ENCODE results near the gene MRC1.

The MRC1 gene

GRCh38 chr10:17866346-17866745 is 57.2 kb downstream of the MRC1 start:
- H3K9ac ChIP-seq (ENCODE audit: low read depth, low read length, poor library complexity, severe bottlenecking), result no peak overlapping the region
- H3K27me3 ChIP-seq (ENCODE audit: insufficient read depth, low read length, poor library complexity, severe bottlenecking), result no peaks in the 10 kb centered on the region
- H3K4me1 ChIP-seq (ENCODE audit: insufficient read depth, low read length, poor library complexity, severe bottlenecking), result no peaks in the 10 kb centered on the region
- no peak overlapping the region for H3K4me2 ChIP-seq (ENCODE audit: low read depth, low read length, poor library complexity, severe bottlenecking)
- H3K9me2 ChIP-seq (replicated peaks; ENCODE audit: low read depth, low read length), result no peaks in the 10 kb centered on the region
- H3K4me3 ChIP-seq (ENCODE audit: low read length, poor library complexity, severe bottlenecking), result no peak overlapping the region
- H3K79me2 ChIP-seq (ENCODE audit: insufficient read depth, low read length), result no peaks in the 10 kb centered on the region
- H2AFZ ChIP-seq (ENCODE audit: low read length), result no peak overlapping the region
- H4K20me1 ChIP-seq (ENCODE audit: insufficient read depth, low read length, poor library complexity, severe bottlenecking), result no peaks in the 10 kb centered on the region
- H3K36me3 ChIP-seq (ENCODE audit: insufficient read depth, low read length), result no peaks in the 10 kb centered on the region
- no peaks in the 10 kb centered on the region for H3F3A ChIP-seq (ENCODE audit: low read depth)
- no peaks in the 10 kb centered on the region for H3K9me3 ChIP-seq (ENCODE audit: insufficient read depth, low read depth, low read length)
- TF ChIP-seq EZH2phosphoT487 (IDR thresholded peaks at IDR 0.05; ENCODE audit: borderline replicate concordance), result no peak
- TF ChIP-seq CTCF (conservative IDR thresholded peaks at IDR 0.05; ENCODE audit: low read length), result no peak

DNA sequence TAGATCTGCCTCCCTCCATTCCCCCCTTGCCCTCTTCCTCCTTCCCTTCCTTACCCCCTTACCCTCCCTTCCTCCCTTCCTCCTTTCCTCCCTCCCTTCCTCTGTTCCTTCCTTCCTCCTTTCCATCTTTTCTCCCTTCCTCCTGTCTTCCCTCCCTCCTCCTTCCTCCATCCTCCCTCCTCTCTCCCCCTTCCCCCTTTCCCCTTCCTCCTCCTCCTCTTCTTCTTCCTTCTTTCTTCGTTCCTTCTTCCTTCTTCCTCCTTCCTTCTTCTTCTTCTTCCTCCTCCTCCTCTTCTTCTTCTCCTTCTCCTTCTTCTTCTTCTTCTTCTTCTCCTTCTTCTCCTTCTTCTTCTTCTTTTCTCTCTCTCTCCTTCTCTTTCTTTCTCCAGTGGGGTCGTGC is 57.9 kb downstream of the MRC1 start:
- H3F3A ChIP-seq (ENCODE audit: low read depth), result no peaks in the 10 kb centered on the region
- H3K79me2 ChIP-seq (ENCODE audit: insufficient read depth, low read length), result no peaks in the 10 kb centered on the region
- no peaks in the 10 kb centered on the region for H3K9me2 ChIP-seq (replicated peaks; ENCODE audit: low read depth, low read length)
- no peaks in the 10 kb centered on the region for H4K20me1 ChIP-seq (ENCODE audit: insufficient read depth, low read length, poor library complexity, severe bottlenecking)
- no peaks in the 10 kb centered on the region for H3K36me3 ChIP-seq (ENCODE audit: insufficient read depth, low read length)
- H3K4me1 ChIP-seq (ENCODE audit: insufficient read depth, low read length, poor library complexity, severe bottlenecking), result no peaks in the 10 kb centered on the region
- no peak overlapping the region for H2AFZ ChIP-seq (ENCODE audit: low read length)
- H3K4me2 ChIP-seq (ENCODE audit: low read depth, low read length, poor library complexity, severe bottlenecking), result no peak overlapping the region
- no peaks in the 10 kb centered on the region for H3K9me3 ChIP-seq (ENCODE audit: insufficient read depth, low read depth, low read length)
- H3K4me3 ChIP-seq (ENCODE audit: low read length, poor library complexity, severe bottlenecking), result no peak overlapping the region
- no peak overlapping the region for H3K9ac ChIP-seq (ENCODE audit: low read depth, low read length, poor library complexity, severe bottlenecking)
- H3K27me3 ChIP-seq (ENCODE audit: insufficient read depth, low read length, poor library complexity, severe bottlenecking), result no peaks in the 10 kb centered on the region
- TF ChIP-seq CTCF (conservative IDR thresholded peaks at IDR 0.05; ENCODE audit: low read length) (no peak), EZH2phosphoT487 (IDR thresholded peaks at IDR 0.05; ENCODE audit: borderline replicate concordance) (no peak)

GRCh38 chr10:17871036-17871435 is 61.9 kb downstream of the MRC1 start:
- no peaks in the 10 kb centered on the region for H3K9me2 ChIP-seq (replicated peaks; ENCODE audit: low read depth, low read length)
- no peaks in the 10 kb centered on the region for H3K36me3 ChIP-seq (ENCODE audit: insufficient read depth, low read length)
- TF ChIP-seq EZH2phosphoT487 (IDR thresholded peaks at IDR 0.05; ENCODE audit: borderline replicate concordance) (no peak), CTCF (conservative IDR thresholded peaks at IDR 0.05; ENCODE audit: low read length) (no peak)
- no peaks in the 10 kb centered on the region for H3F3A ChIP-seq (ENCODE audit: low read depth)
- no peak overlapping the region for H3K4me2 ChIP-seq (ENCODE audit: low read depth, low read length, poor library complexity, severe bottlenecking)
- no peaks in the 10 kb centered on the region for H3K27me3 ChIP-seq (ENCODE audit: insufficient read depth, low read length, poor library complexity, severe bottlenecking)
- H3K9ac ChIP-seq (ENCODE audit: low read depth, low read length, poor library complexity, severe bottlenecking), result no peak overlapping the region
- H4K20me1 ChIP-seq (ENCODE audit: insufficient read depth, low read length, poor library complexity, severe bottlenecking), result no peaks in the 10 kb centered on the region
- no peaks in the 10 kb centered on the region for H3K4me1 ChIP-seq (ENCODE audit: insufficient read depth, low read length, poor library complexity, severe bottlenecking)
- H3K79me2 ChIP-seq (ENCODE audit: insufficient read depth, low read length), result no peaks in the 10 kb centered on the region
- H3K4me3 ChIP-seq (ENCODE audit: low read length, poor library complexity, severe bottlenecking), result no peak overlapping the region
- H2AFZ ChIP-seq (ENCODE audit: low read length), result no peak overlapping the region
- no peaks in the 10 kb centered on the region for H3K9me3 ChIP-seq (ENCODE audit: insufficient read depth, low read depth, low read length)

All from Loucy (cell line).